OCI-LY3 (cell line): Measurements from ENCODE around the gene SLC30A1.

ENCODE experiments used
- CTCF ChIP-seq: fragments of 200-600, 300-600 bp; sonication (generic); IDR thresholded peaks from 2 replicates; pipeline ENCODE4 v1.5.1; 2014; ENCODE audit warnings: antibody characterized with exemption, low read length, low read depth
- EZH2phosphoT487 ChIP-seq: fragments of 200-600 bp; shearing (Covaris generic); IDR thresholded peaks from 2 replicates; pipeline ENCODE4 v1.6.1; 2018; ENCODE audit warnings: antibody characterized with exemption, mixed run types, low read depth

GRCh38 chr1:211587123-211587522, 8.2 kb upstream of the SLC30A1 start:
- TF ChIP-seq CTCF (no peak), EZH2phosphoT487 (no peak)
